Liver (tissue), 3 donors: ENCODE results near the gene AMOTL1.

ENCODE experiments used
- EGR1 ChIP-seq, 2 donors: IDR thresholded peaks; 2 replicates each; pipeline ENCODE4 v1.6.1; 2016 to 2018; ENCODE audit warnings: antibody characterized with exemption in 2 of 2, low read depth in 2 of 2
- FOXA1 ChIP-seq: IDR thresholded peaks from 2 replicates; pipeline ENCODE4 v1.6.1; 2016; ENCODE audit warnings: antibody characterized with exemption
- GABPA ChIP-seq, 2 donors: IDR thresholded peaks in 1 of 2; conservative IDR thresholded peaks in 1 of 2; 2 replicates each; pipeline ENCODE4 v1.6.1; 2016; ENCODE audit warnings: antibody characterized with exemption in 2 of 2, mild to moderate bottlenecking in 1 of 2, moderate library complexity in 1 of 2
- HNF4G ChIP-seq: IDR thresholded peaks from 2 replicates; pipeline ENCODE4 v1.6.1; 2016; ENCODE audit warnings: antibody characterized with exemption
- JUND ChIP-seq, 2 donors: IDR thresholded peaks; 2 replicates each; pipeline ENCODE4 v1.6.1; 2016; ENCODE audit warnings: antibody characterized with exemption in 2 of 2
- RAD21 ChIP-seq, 2 donors: IDR thresholded peaks; 2 replicates each; pipeline ENCODE4 v1.6.1; 2016; ENCODE audit warnings: antibody characterized with exemption in 2 of 2, mild to moderate bottlenecking in 2 of 2
- RXRA ChIP-seq, 2 donors: IDR thresholded peaks; 2 replicates each; pipeline ENCODE4 v1.6.1; 2017 to 2018; ENCODE audit warnings: antibody characterized with exemption in 2 of 2, mild to moderate bottlenecking in 1 of 2
- SP1 ChIP-seq: IDR thresholded peaks from 2 replicates; pipeline ENCODE4 v1.6.1; 2018; ENCODE audit warnings: antibody characterized with exemption, mild to moderate bottlenecking
- TAF1 ChIP-seq: conservative IDR thresholded peaks from 2 replicates; pipeline ENCODE4 v1.6.1; 2016; ENCODE audit warnings: antibody characterized with exemption, mild to moderate bottlenecking
- YY1 ChIP-seq: IDR thresholded peaks from 2 replicates; pipeline ENCODE4 v1.6.1; 2016; ENCODE audit warnings: antibody characterized with exemption, mild to moderate bottlenecking
- TF ChIP-seq, protein P1 (sequence below): fragments of 150-350 bp; IDR thresholded peaks from 2 replicates; pipeline ENCODE4 v1.5.1; 2017; ENCODE audit warnings: improper control_type of control experiment, low read depth, low read length; ENCODE audit not compliant: missing input control
- TF ChIP-seq, protein P2 (sequence below): IDR thresholded peaks from 2 replicates; pipeline ENCODE4 v1.6.1; 2016; ENCODE audit warnings: antibody characterized with exemption
- TF ChIP-seq, protein P3 (sequence below): IDR thresholded peaks from 2 replicates; pipeline ENCODE4 v1.6.1; 2016; ENCODE audit warnings: antibody characterized with exemption, mild to moderate bottlenecking
- TF ChIP-seq, protein P4 (sequence below): IDR thresholded peaks from 2 replicates; pipeline ENCODE4 v1.6.1; 2016; ENCODE audit warnings: antibody characterized with exemption
- donor health status: healthy.
- donor health status: healthy.

DNA sequence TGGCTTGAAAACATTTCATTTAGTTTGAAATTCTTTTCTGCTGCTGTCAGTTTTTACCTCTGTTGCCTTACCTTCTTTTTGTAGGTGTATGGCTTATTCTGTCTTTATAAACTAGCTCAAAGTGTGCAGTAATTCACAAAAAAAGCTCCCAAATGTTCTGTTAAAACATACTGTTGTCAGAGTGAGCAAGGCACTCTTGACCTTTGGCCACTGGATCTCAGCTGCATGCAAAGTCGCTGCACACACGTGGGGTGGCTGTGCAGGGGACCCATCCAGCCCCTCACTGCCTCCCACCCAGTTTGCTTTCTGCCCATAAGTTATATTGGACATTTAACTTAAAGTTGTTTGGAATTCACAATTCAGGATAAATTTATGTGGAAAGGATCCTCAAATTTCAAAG, 92.2 kb downstream of the AMOTL1 start:
- TF ChIP-seq, protein P1, sequence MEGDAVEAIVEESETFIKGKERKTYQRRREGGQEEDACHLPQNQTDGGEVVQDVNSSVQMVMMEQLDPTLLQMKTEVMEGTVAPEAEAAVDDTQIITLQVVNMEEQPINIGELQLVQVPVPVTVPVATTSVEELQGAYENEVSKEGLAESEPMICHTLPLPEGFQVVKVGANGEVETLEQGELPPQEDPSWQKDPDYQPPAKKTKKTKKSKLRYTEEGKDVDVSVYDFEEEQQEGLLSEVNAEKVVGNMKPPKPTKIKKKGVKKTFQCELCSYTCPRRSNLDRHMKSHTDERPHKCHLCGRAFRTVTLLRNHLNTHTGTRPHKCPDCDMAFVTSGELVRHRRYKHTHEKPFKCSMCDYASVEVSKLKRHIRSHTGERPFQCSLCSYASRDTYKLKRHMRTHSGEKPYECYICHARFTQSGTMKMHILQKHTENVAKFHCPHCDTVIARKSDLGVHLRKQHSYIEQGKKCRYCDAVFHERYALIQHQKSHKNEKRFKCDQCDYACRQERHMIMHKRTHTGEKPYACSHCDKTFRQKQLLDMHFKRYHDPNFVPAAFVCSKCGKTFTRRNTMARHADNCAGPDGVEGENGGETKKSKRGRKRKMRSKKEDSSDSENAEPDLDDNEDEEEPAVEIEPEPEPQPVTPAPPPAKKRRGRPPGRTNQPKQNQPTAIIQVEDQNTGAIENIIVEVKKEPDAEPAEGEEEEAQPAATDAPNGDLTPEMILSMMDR: no peak
- TF ChIP-seq, protein P2, sequence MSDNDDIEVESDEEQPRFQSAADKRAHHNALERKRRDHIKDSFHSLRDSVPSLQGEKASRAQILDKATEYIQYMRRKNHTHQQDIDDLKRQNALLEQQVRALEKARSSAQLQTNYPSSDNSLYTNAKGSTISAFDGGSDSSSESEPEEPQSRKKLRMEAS: no peak
- no peak for TF ChIP-seq JUND (IDR thresholded peaks at IDR 0.05)
- TF ChIP-seq RAD21 (IDR thresholded peaks at IDR 0.05): no peak
- TF ChIP-seq, protein P3, sequence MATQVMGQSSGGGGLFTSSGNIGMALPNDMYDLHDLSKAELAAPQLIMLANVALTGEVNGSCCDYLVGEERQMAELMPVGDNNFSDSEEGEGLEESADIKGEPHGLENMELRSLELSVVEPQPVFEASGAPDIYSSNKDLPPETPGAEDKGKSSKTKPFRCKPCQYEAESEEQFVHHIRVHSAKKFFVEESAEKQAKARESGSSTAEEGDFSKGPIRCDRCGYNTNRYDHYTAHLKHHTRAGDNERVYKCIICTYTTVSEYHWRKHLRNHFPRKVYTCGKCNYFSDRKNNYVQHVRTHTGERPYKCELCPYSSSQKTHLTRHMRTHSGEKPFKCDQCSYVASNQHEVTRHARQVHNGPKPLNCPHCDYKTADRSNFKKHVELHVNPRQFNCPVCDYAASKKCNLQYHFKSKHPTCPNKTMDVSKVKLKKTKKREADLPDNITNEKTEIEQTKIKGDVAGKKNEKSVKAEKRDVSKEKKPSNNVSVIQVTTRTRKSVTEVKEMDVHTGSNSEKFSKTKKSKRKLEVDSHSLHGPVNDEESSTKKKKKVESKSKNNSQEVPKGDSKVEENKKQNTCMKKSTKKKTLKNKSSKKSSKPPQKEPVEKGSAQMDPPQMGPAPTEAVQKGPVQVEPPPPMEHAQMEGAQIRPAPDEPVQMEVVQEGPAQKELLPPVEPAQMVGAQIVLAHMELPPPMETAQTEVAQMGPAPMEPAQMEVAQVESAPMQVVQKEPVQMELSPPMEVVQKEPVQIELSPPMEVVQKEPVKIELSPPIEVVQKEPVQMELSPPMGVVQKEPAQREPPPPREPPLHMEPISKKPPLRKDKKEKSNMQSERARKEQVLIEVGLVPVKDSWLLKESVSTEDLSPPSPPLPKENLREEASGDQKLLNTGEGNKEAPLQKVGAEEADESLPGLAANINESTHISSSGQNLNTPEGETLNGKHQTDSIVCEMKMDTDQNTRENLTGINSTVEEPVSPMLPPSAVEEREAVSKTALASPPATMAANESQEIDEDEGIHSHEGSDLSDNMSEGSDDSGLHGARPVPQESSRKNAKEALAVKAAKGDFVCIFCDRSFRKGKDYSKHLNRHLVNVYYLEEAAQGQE: no peak
- TF ChIP-seq TAF1: no peak
- TF ChIP-seq, protein P4, sequence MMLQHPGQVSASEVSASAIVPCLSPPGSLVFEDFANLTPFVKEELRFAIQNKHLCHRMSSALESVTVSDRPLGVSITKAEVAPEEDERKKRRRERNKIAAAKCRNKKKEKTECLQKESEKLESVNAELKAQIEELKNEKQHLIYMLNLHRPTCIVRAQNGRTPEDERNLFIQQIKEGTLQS: no peak
- TF ChIP-seq HNF4G: no peak
- no peak for TF ChIP-seq RXRA (IDR thresholded peaks at IDR 0.05)
- no peak for TF ChIP-seq FOXA1
- no peak for TF ChIP-seq EGR1 (IDR thresholded peaks at IDR 0.05; ENCODE audit: low read depth in 2 of 2)
- no peak for TF ChIP-seq SP1
- no peak for TF ChIP-seq YY1
- no peak for TF ChIP-seq GABPA (IDR thresholded peaks at IDR 0.05 in 1 of 2, conservative IDR thresholded peaks at IDR 0.05 in 1 of 2)
